Mucosa of descending colon (tissue), 3 donors: ENCODE data around the gene ZSWIM3. TPM values are rescaled to one million over a fixed set of nuclear protein-coding genes. Genes with fewer than 3 reads are reported as not detected.

ENCODE experiments used
- ATAC-seq: fragments of 200-7000 bp; cut with Tn5 transposase; one replicate; pipeline ENCODE4 v1.9.1; 2020; ENCODE audit warnings: mild to moderate bottlenecking, moderate library complexity
- DNase-seq, 3 donors: peaks; one replicate each; pipeline ENCODE4 v3.0.0-alpha.2; 2020
- H3K36me3 ChIP-seq: fragments of 200-600 bp; one replicate; pipeline ENCODE4 v1.8.0; 2021; ENCODE audit warnings: low read depth, mild to moderate bottlenecking
- H3K4me1 ChIP-seq: fragments of 200-600 bp; one replicate; pipeline ENCODE4 v1.8.0; 2021; ENCODE audit warnings: low read depth, mild to moderate bottlenecking
- H3K4me3 ChIP-seq: fragments of 200-600 bp; one replicate; pipeline ENCODE4 v1.8.0; 2021; ENCODE audit warnings: mild to moderate bottlenecking
- H3K9me3 ChIP-seq: fragments of 200-600 bp; one replicate; pipeline ENCODE4 v1.8.0; 2021; ENCODE audit warnings: mild to moderate bottlenecking
- intact Hi-C, 2 donors: fragments of 100-400 bp; cut with DNase I in 1 of 2; cut with micrococcal nuclease in 1 of 2; formaldehyde crosslinking; loops; one replicate each; pipeline versions ENCODE4 v1.11.0 to v1.11.1; 2022; cut with DNase I, micrococcal nuclease
- total RNA-seq, 3 donors: library from RNA; stranded (reverse); fragmentation: NEBNext Ultra II Directional in 2 of 3; extraction: Animal tissue kit (Norgen Biotek cat#: 25700) in 2 of 3; gene quantifications; one replicate each; pipeline versions ENCODE4 v1.2.1 to v1.2.4, GENCODE V29; 2021 to 2023
- TF ChIP-seq, protein P1 (sequence below): fragments of 200-600 bp; IDR thresholded peaks from one replicate; pipeline ENCODE4 v1.8.0; 2022; ENCODE audit warnings: antibody characterized with exemption, mild to moderate bottlenecking
- donor health status: DM: no; HTN: no; CAD: no; lungs with moderate emphysema.
- donor health status: DM: no; HTN: no; CAD: no.
- donor health status: DM: no; HTN: yes; CAD: no.

The ZSWIM3 gene
- total RNA-seq, 3 donors from 2014 or later, result 3.3 to 7.4 (median 5.7) TPM

- DNase-seq (peak in 1 of 3 donors; percentile 51), ATAC-seq (peak; percentile 62)
- Histone ChIP-seq H3K36me3 (no peaks in the 10 kb centered on the region), H3K4me3 (no peak overlapping the region), H3K4me1 (peaks cover 29% of the 10 kb centered on the region), H3K9me3 (no peaks in the 10 kb centered on the region)
- intact Hi-C loops, result no loop called here
- TF ChIP-seq, protein P1, sequence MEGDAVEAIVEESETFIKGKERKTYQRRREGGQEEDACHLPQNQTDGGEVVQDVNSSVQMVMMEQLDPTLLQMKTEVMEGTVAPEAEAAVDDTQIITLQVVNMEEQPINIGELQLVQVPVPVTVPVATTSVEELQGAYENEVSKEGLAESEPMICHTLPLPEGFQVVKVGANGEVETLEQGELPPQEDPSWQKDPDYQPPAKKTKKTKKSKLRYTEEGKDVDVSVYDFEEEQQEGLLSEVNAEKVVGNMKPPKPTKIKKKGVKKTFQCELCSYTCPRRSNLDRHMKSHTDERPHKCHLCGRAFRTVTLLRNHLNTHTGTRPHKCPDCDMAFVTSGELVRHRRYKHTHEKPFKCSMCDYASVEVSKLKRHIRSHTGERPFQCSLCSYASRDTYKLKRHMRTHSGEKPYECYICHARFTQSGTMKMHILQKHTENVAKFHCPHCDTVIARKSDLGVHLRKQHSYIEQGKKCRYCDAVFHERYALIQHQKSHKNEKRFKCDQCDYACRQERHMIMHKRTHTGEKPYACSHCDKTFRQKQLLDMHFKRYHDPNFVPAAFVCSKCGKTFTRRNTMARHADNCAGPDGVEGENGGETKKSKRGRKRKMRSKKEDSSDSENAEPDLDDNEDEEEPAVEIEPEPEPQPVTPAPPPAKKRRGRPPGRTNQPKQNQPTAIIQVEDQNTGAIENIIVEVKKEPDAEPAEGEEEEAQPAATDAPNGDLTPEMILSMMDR, result no peak
These were observed 6.4 kb downstream of the ZSWIM3 start for GRCh38 chr20:45863543-45864470.

- no peak for ATAC-seq
- H3K4me3 ChIP-seq, result no peak overlapping the region
- intact Hi-C loops, result no loop called here
- no peaks in the 10 kb centered on the region for H3K9me3 ChIP-seq
- peaks cover 21% of the 10 kb centered on the region for H3K4me1 ChIP-seq
- no peak for DNase-seq
- H3K36me3 ChIP-seq, result no peaks in the 10 kb centered on the region
- TF ChIP-seq, protein P1, result no peak
These were observed 9.0 kb downstream of the ZSWIM3 start for GRCh38 chr20:45866454-45866853.

GRCh38 chr20:45867136-45867818, 9.9 kb downstream of the ZSWIM3 start:
- no peak overlapping the region for H3K4me3 ChIP-seq
- intact Hi-C loops, result no loop called here
- ATAC-seq (peak; percentile 89), DNase-seq (no peak)
- H3K9me3 ChIP-seq, result no peaks in the 10 kb centered on the region
- H3K36me3 ChIP-seq, result no peaks in the 10 kb centered on the region
- H3K4me1 ChIP-seq, result peaks cover 14% of the 10 kb centered on the region
- TF ChIP-seq, protein P1, result no peak

- intact Hi-C loops, result no loop called here
- TF ChIP-seq, protein P1, result no peak
- H3K4me3 ChIP-seq, result no peak overlapping the region
- DNase-seq (no peak), ATAC-seq (peak; percentile 76)
- no peaks in the 10 kb centered on the region for H3K36me3 ChIP-seq
- H3K9me3 ChIP-seq, result no peaks in the 10 kb centered on the region
- H3K4me1 ChIP-seq, result peaks cover 11% of the 10 kb centered on the region
These were observed 10.4 kb downstream of the ZSWIM3 start for GRCh38 chr20:45867819-45868176.

DNA sequence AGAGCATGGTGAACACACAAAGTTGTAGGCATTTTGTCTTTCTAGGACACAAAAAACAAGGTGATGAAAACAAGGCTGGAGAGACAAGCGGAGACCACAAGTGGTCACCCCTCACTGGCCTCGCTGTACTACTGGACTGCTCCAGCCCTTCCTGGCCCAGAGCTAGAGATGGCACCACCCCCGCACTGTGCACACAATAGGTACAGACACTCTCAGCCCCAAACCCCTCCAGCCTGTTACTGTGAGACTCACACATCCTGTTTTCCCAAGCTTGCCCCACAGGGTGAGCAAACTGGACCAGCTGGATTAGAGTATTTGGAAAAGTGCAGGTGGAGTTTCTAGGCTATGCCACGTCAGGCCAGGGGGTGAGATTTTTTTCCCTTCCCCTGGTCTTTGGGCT, 15.2 kb downstream of the ZSWIM3 start:
- no peak for DNase-seq
- TF ChIP-seq, protein P1, result no peak
- no peaks in the 10 kb centered on the region for H3K9me3 ChIP-seq
- intact Hi-C loops, result no loop called here
- H3K4me1 ChIP-seq, result peaks cover under 1% of the 10 kb centered on the region
- no peaks in the 10 kb centered on the region for H3K36me3 ChIP-seq
- no peak for ATAC-seq
- H3K4me3 ChIP-seq, result no peak overlapping the region
